Thyroid gland (tissue), 4 donors: ENCODE data around the gene LPP.

Experiments
- POLR2A ChIP-seq, 2 donors: fragments of 450-650 bp; IDR thresholded peaks; one replicate each; pipeline ENCODE4 v1.6.1; 2017; ENCODE audit warnings: antibody characterized with exemption in 2 of 2, mild to moderate bottlenecking in 2 of 2, moderate library complexity in 1 of 2
- TF ChIP-seq, protein P1 (sequence below), 6 experiments: fragments of 200-600 bp in 3 of 6; fragments of 450-650 bp in 3 of 6; sonication (generic) in 3 of 6; IDR thresholded peaks; one replicate each; pipeline ENCODE4 v1.5.1; 2016 to 2019; ENCODE audit warnings: antibody characterized with exemption in 6 of 6, mild to moderate bottlenecking in 2 of 6, inconsistent platforms in 1 of 6, moderate library complexity in 1 of 6

DNA sequence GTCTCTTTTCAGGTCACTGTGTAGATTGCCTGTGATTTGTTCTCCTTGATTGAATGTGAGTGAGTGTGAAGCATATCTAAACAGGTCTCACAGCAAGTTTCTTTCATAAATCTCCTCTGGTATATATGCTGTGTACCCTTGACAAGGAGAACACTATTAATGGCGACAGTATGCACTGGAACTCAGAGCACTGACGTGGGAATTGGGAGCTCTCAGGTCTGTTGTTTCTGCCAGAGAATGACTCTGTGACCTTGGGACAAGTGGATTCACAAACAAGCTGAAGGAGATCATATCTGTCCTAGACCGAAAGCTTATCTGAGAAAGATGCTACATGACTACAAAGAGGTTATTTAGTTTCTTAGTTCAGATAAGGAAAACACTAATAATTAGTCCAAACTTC is 691.6 kb downstream of the LPP start:
- no peak for TF ChIP-seq POLR2A (IDR thresholded peaks at IDR 0.05)
- TF ChIP-seq, protein P1, sequence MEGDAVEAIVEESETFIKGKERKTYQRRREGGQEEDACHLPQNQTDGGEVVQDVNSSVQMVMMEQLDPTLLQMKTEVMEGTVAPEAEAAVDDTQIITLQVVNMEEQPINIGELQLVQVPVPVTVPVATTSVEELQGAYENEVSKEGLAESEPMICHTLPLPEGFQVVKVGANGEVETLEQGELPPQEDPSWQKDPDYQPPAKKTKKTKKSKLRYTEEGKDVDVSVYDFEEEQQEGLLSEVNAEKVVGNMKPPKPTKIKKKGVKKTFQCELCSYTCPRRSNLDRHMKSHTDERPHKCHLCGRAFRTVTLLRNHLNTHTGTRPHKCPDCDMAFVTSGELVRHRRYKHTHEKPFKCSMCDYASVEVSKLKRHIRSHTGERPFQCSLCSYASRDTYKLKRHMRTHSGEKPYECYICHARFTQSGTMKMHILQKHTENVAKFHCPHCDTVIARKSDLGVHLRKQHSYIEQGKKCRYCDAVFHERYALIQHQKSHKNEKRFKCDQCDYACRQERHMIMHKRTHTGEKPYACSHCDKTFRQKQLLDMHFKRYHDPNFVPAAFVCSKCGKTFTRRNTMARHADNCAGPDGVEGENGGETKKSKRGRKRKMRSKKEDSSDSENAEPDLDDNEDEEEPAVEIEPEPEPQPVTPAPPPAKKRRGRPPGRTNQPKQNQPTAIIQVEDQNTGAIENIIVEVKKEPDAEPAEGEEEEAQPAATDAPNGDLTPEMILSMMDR (IDR thresholded peaks at IDR 0.05) = no peak
